GM23338 (cell line): ENCODE data around the gene WNT11. TPM values are rescaled to one million over a fixed set of nuclear protein-coding genes. Genes with fewer than 3 reads are reported as not detected.

Experiments used
- ATAC-seq: fragments of 200-7000 bp; cut with Tn5 transposase; 3 replicates; pipeline ENCODE4 v1.9.1; 2020
- DNase-seq: peaks from one replicate; pipeline ENCODE4 v3.0.0-alpha.2; 2015; ENCODE audit warnings: low spot score
- H2AFZ ChIP-seq: fragments of 200-600 bp; sonication (generic); 2 replicates; pipeline ENCODE4 v1.8.0; 2016; ENCODE audit warnings: antibody characterized with exemption, mild to moderate bottlenecking, moderate library complexity
- H3F3A ChIP-seq: fragments of 200-600 bp; sonication (generic); replicated peaks from 2 replicates; pipeline ENCODE4 v1.8.0; 2017; ENCODE audit warnings: antibody characterized with exemption, mixed run types, low read depth
- H3K27ac ChIP-seq: fragments of 200-600 bp; sonication (generic); 2 replicates; pipeline ENCODE4 v1.6.1; 2016; ENCODE audit warnings: low read depth
- H3K27me3 ChIP-seq: fragments of 200-600 bp; sonication (generic); 2 replicates; pipeline ENCODE4 v1.8.0; 2016; ENCODE audit warnings: mild to moderate bottlenecking, mixed run types, moderate library complexity; ENCODE audit not compliant: insufficient read depth
- H3K36me3 ChIP-seq: fragments of 200-600 bp; sonication (generic); 2 replicates; pipeline ENCODE4 v1.8.0; 2016; ENCODE audit warnings: mild to moderate bottlenecking; ENCODE audit not compliant: insufficient read depth
- H3K4me1 ChIP-seq: fragments of 200-600 bp; sonication (generic); 2 replicates; pipeline ENCODE4 v1.8.0; 2016; ENCODE audit warnings: mild to moderate bottlenecking, moderate library complexity; ENCODE audit not compliant: insufficient read depth
- H3K4me2 ChIP-seq: fragments of 200-600 bp; sonication (generic); 2 replicates; pipeline ENCODE4 v1.7.1; 2017; ENCODE audit warnings: mixed run types
- H3K4me3 ChIP-seq: fragments of 200-600 bp; sonication (generic); 2 replicates; pipeline ENCODE4 v1.6.1; 2016; ENCODE audit warnings: mixed run types
- H3K79me2 ChIP-seq: fragments of 200-600 bp; sonication (generic); replicated peaks from 2 replicates; pipeline ENCODE4 v1.8.0; 2017; ENCODE audit warnings: mild to moderate bottlenecking; ENCODE audit not compliant: insufficient read depth
- H3K9me2 ChIP-seq: fragments of 200-600 bp; sonication (generic); 2 replicates; pipeline ENCODE4 v1.8.0; 2017; ENCODE audit not compliant: insufficient read depth
- H4K20me1 ChIP-seq: fragments of 200-600 bp; sonication (generic); replicated peaks from 2 replicates; pipeline ENCODE4 v1.8.0; 2017; ENCODE audit warnings: mild to moderate bottlenecking; ENCODE audit not compliant: insufficient read depth
- H3K27ac Mint-ChIP-seq: 2 replicates; pipeline ENCODE4 v1.8.0; 2020; ENCODE audit warnings: inconsistent platforms, mild to moderate bottlenecking, moderate library complexity, mixed read lengths
- H3K27me3 Mint-ChIP-seq: 3 replicates; pipeline ENCODE4 v1.8.0; 2022; ENCODE audit warnings: low read depth, mild to moderate bottlenecking, moderate library complexity, mixed read lengths, inconsistent platforms; ENCODE audit not compliant: insufficient read depth, poor library complexity
- H3K36me3 Mint-ChIP-seq: 3 replicates; pipeline ENCODE4 v1.8.0; 2021; ENCODE audit warnings: low read depth, mild to moderate bottlenecking, inconsistent platforms, moderate library complexity, mixed read lengths
- H3K4me1 Mint-ChIP-seq: 3 replicates; pipeline ENCODE4 v1.8.0; 2020; ENCODE audit warnings: mild to moderate bottlenecking, inconsistent platforms, mixed read lengths
- H3K4me3 Mint-ChIP-seq: 3 replicates; pipeline ENCODE4 v1.8.0; 2021; ENCODE audit warnings: moderate library complexity, mild to moderate bottlenecking, inconsistent platforms, mixed read lengths
- H3K9me3 Mint-ChIP-seq: 3 replicates; pipeline ENCODE4 v1.8.0; 2020; ENCODE audit warnings: moderate library complexity, mild to moderate bottlenecking, inconsistent platforms, mixed read lengths
- CREB1 ChIP-seq: fragments of 250-450 bp; sonication (Bioruptor Pico); IDR thresholded peaks from 2 replicates; pipeline ENCODE4 v1.5.0; 2020; ENCODE audit warnings: low read depth, mild to moderate bottlenecking, moderate library complexity
- CTCF ChIP-seq, 2 experiments: fragments of 200-600 bp in 1 of 2; sonication (generic) in 1 of 2; conservative IDR thresholded peaks; 2 replicates each; pipeline versions ENCODE4 v1.5.1 to v1.6.1; 2016 to 2017; ENCODE audit warnings: antibody characterized with exemption in 2 of 2, low read depth in 2 of 2, mild to moderate bottlenecking in 2 of 2, moderate library complexity in 1 of 2
- EZH2 ChIP-seq: fragments of 200-600 bp; sonication (generic); IDR thresholded peaks from one replicate; pipeline ENCODE4 v1.8.0; 2017; ENCODE audit warnings: antibody characterized with exemption, mild to moderate bottlenecking, low read depth; ENCODE audit not compliant: unreplicated experiment
- EZH2phosphoT487 ChIP-seq: fragments of 200-600 bp; sonication (generic); IDR thresholded peaks from one replicate; pipeline ENCODE4 v1.8.1; 2018; ENCODE audit warnings: antibody characterized with exemption; ENCODE audit not compliant: unreplicated experiment
- JUNB ChIP-seq: IDR thresholded peaks from one replicate; pipeline ENCODE4 v1.6.1; 2016; ENCODE audit warnings: antibody characterized with exemption; ENCODE audit not compliant: unreplicated experiment
- NANOG ChIP-seq: IDR thresholded peaks from 2 replicates; pipeline ENCODE4 v1.6.1; 2016; ENCODE audit warnings: antibody characterized with exemption, borderline replicate concordance
- POLR2AphosphoS5 ChIP-seq: IDR thresholded peaks from 2 replicates; pipeline ENCODE4 v1.6.1; 2016; ENCODE audit warnings: antibody characterized with exemption, low read depth
- STAT1 ChIP-seq: IDR thresholded peaks from one replicate; pipeline ENCODE4 v1.6.1; 2016; ENCODE audit warnings: antibody characterized with exemption; ENCODE audit not compliant: unreplicated experiment
- ZNF114 ChIP-seq: fragments of 250-450 bp; sonication (Bioruptor Pico); IDR thresholded peaks from 2 replicates; pipeline ENCODE4 v1.5.0; 2020; ENCODE audit warnings: mild to moderate bottlenecking, moderate library complexity
- ZNF331 ChIP-seq: fragments of 250-450 bp; sonication (Bioruptor Pico); IDR thresholded peaks from 2 replicates; pipeline ENCODE4 v1.5.0; 2020; ENCODE audit warnings: low read depth, mild to moderate bottlenecking, moderate library complexity
- polyA plus RNA-seq: library from polyadenylated mRNA; unstranded; fragments of >200 nt; fragmentation: Nextera tagmentation; extraction: Ambion mirVana; gene quantifications from 2 replicates; pipeline ENCODE4 v1.2.1, GENCODE V29; 2016
- total RNA-seq: library from RNA; depleted of rRNA; stranded (reverse); fragments of >200 nt; shearing (Covaris generic); gene quantifications from 2 replicates; pipeline ENCODE4 v1.2.3, GENCODE V29; 2014
- TF ChIP-seq, protein P1 (sequence below): fragments of 250-450 bp; sonication (Bioruptor Pico); IDR thresholded peaks from 2 replicates; pipeline ENCODE4 v1.5.0; 2020; ENCODE audit warnings: mild to moderate bottlenecking, moderate library complexity
- TF ChIP-seq, protein P2 (sequence below): IDR thresholded peaks from one replicate; pipeline ENCODE4 v1.6.1; 2018; ENCODE audit warnings: antibody characterized with exemption; ENCODE audit not compliant: unreplicated experiment

Gene WNT11
- total and polyA plus RNA-seq, 2 experiments from 2014 or later = 0.44 to 0.56 TPM

- H3K79me2 ChIP-seq = no peaks in the 10 kb centered on the region
- no peaks in the 10 kb centered on the region for H4K20me1 ChIP-seq
- DNase-seq (no peak), ATAC-seq (no peak)
- Mint-ChIP-seq H3K36me3 (no peaks in the 10 kb centered on the region), H3K4me3 (no peak overlapping the region), H3K27ac (no peak overlapping the region), H3K27me3 (peaks cover 8% of the 10 kb centered on the region), H3K9me3 (no peaks in the 10 kb centered on the region), H3K4me1 (peaks cover 4% of the 10 kb centered on the region; the same call in 2 of the 3 replicates)
- no peak for TF ChIP-seq CTCF (conservative IDR thresholded peaks at IDR 0.05; ENCODE audit: low read depth in 2 of 2)
- no peak for TF ChIP-seq EZH2phosphoT487
- TF ChIP-seq ZNF114 (CRISPR knock-in tag) = no peak
- no peak for TF ChIP-seq ZNF331 (CRISPR knock-in tag)
- TF ChIP-seq, protein P1, sequence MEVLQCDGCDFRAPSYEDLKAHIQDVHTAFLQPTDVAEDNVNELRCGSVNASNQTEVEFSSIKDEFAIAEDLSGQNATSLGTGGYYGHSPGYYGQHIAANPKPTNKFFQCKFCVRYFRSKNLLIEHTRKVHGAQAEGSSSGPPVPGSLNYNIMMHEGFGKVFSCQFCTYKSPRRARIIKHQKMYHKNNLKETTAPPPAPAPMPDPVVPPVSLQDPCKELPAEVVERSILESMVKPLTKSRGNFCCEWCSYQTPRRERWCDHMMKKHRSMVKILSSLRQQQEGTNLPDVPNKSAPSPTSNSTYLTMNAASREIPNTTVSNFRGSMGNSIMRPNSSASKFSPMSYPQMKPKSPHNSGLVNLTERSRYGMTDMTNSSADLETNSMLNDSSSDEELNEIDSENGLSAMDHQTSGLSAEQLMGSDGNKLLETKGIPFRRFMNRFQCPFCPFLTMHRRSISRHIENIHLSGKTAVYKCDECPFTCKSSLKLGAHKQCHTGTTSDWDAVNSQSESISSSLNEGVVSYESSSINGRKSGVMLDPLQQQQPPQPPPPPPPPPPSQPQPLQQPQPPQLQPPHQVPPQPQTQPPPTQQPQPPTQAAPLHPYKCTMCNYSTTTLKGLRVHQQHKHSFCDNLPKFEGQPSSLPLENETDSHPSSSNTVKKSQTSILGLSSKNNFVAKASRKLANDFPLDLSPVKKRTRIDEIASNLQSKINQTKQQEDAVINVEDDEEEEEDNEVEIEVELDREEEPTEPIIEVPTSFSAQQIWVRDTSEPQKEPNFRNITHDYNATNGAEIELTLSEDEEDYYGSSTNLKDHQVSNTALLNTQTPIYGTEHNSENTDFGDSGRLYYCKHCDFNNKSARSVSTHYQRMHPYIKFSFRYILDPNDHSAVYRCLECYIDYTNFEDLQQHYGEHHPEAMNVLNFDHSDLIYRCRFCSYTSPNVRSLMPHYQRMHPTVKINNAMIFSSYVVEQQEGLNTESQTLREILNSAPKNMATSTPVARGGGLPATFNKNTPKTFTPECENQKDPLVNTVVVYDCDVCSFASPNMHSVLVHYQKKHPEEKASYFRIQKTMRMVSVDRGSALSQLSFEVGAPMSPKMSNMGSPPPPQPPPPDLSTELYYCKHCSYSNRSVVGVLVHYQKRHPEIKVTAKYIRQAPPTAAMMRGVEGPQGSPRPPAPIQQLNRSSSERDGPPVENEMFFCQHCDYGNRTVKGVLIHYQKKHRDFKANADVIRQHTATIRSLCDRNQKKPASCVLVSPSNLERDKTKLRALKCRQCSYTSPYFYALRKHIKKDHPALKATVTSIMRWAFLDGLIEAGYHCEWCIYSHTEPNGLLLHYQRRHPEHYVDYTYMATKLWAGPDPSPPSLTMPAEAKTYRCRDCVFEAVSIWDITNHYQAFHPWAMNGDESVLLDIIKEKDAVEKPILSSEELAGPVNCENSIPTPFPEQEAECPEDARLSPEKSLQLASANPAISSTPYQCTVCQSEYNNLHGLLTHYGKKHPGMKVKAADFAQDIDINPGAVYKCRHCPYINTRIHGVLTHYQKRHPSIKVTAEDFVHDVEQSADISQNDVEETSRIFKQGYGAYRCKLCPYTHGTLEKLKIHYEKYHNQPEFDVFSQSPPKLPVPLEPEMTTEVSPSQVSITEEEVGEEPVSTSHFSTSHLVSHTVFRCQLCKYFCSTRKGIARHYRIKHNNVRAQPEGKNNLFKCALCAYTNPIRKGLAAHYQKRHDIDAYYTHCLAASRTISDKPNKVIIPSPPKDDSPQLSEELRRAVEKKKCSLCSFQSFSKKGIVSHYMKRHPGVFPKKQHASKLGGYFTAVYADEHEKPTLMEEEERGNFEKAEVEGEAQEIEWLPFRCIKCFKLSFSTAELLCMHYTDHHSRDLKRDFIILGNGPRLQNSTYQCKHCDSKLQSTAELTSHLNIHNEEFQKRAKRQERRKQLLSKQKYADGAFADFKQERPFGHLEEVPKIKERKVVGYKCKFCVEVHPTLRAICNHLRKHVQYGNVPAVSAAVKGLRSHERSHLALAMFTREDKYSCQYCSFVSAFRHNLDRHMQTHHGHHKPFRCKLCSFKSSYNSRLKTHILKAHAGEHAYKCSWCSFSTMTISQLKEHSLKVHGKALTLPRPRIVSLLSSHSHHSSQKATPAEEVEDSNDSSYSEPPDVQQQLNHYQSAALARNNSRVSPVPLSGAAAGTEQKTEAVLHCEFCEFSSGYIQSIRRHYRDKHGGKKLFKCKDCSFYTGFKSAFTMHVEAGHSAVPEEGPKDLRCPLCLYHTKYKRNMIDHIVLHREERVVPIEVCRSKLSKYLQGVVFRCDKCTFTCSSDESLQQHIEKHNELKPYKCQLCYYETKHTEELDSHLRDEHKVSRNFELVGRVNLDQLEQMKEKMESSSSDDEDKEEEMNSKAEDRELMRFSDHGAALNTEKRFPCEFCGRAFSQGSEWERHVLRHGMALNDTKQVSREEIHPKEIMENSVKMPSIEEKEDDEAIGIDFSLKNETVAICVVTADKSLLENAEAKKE (CRISPR knock-in tag) = no peak
- TF ChIP-seq POLR2AphosphoS5 = no peak
- no peak for TF ChIP-seq NANOG
- TF ChIP-seq, protein P2, sequence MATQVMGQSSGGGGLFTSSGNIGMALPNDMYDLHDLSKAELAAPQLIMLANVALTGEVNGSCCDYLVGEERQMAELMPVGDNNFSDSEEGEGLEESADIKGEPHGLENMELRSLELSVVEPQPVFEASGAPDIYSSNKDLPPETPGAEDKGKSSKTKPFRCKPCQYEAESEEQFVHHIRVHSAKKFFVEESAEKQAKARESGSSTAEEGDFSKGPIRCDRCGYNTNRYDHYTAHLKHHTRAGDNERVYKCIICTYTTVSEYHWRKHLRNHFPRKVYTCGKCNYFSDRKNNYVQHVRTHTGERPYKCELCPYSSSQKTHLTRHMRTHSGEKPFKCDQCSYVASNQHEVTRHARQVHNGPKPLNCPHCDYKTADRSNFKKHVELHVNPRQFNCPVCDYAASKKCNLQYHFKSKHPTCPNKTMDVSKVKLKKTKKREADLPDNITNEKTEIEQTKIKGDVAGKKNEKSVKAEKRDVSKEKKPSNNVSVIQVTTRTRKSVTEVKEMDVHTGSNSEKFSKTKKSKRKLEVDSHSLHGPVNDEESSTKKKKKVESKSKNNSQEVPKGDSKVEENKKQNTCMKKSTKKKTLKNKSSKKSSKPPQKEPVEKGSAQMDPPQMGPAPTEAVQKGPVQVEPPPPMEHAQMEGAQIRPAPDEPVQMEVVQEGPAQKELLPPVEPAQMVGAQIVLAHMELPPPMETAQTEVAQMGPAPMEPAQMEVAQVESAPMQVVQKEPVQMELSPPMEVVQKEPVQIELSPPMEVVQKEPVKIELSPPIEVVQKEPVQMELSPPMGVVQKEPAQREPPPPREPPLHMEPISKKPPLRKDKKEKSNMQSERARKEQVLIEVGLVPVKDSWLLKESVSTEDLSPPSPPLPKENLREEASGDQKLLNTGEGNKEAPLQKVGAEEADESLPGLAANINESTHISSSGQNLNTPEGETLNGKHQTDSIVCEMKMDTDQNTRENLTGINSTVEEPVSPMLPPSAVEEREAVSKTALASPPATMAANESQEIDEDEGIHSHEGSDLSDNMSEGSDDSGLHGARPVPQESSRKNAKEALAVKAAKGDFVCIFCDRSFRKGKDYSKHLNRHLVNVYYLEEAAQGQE = no peak
- no peak for TF ChIP-seq CREB1 (CRISPR knock-in tag)
- TF ChIP-seq JUNB = no peak
- TF ChIP-seq STAT1 = no peak
- no peak for TF ChIP-seq EZH2
- H3K36me3 ChIP-seq = no peaks in the 10 kb centered on the region
- no peak overlapping the region for H3K4me3 ChIP-seq
- H2AFZ ChIP-seq = no peak overlapping the region
- 0 out of 2 replicates have a peak, but pooled peaks cover 3% of the 10 kb centered on the region for H3K4me1 ChIP-seq
- H3K4me2 ChIP-seq = no peak overlapping the region
- no peak overlapping the region for H3K27ac ChIP-seq
- no peaks in the 10 kb centered on the region for H3F3A ChIP-seq
- H3K27me3 ChIP-seq = no peaks in the 10 kb centered on the region
- H3K9me2 ChIP-seq = no peaks in the 10 kb centered on the region
Measured at GRCh38 chr11:76188873-76189272, 17.4 kb downstream of the WNT11 start.
